ENCODE data around the gene ZSWIM1. TPM values are rescaled to one million over a fixed set of nuclear protein-coding genes. Genes with fewer than 3 reads are reported as not detected.

ZSWIM1 gene
- total and polyA plus RNA-seq, 10 of the 15 experiments (the other 5 are each of a cell fraction or from before 2014, with no cell fraction given) = 2.4 to 16.0 (median 9.8) TPM

- TF ChIP-seq CUX1 (IDR thresholded peaks at IDR 0.05; ENCODE audit: insufficient replicate concordance, low read depth, low read length) (no peak), SPI1 (IDR thresholded peaks at IDR 0.05; ENCODE audit: borderline replicate concordance, insufficient read depth, low read depth, low read length) (no peak), POLR2A (IDR thresholded peaks at IDR 0.05; ENCODE audit: low read depth, low read length) (no peak), SIN3A (IDR thresholded peaks at IDR 0.05; ENCODE audit: low read depth, low read length) (no peak), RELA (IDR thresholded peaks at IDR 0.05; ENCODE audit: borderline replicate concordance, partially characterized antibody) (no peak)
Observed at GRCh38 chr20:45920462-45921336, 39.7 kb downstream of the ZSWIM1 start (continued).

Data from GM12878 (cell line).